ENCODE measurements around the gene C13orf46. TPM values are rescaled to one million over a fixed set of nuclear protein-coding genes. Genes with fewer than 3 reads are reported as not detected.

Gene C13orf46
- total RNA-seq, 1 experiment from 2014 or later = not detected

DNA sequence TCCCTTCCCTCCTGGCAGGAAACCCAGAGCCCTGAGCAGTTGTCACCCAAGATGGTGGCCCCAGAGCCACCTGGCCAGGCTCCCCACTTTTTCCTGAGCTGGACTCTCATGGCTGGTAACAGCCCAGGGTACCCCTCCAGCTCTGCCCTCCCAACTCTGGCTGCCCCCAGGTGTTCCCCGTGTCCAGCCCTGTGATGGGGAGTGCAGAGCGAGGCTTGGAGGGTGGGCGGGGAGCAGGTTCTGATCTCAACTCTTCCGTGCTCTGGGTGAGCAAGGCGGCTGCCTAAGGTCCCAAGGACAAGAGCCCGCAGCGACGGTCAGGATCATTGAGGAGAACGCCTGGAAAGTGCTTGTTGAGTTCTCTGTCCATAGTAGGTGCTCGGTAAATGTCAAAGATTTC is 55.3 kb downstream of the C13orf46 start:
- BruUV-seq (replicated peaks) = no TSS peak
- CTCF ChIA-PET = no interaction called here
- H3K27ac Mint-ChIP-seq (ENCODE audit: unreplicated experiment) = no peak overlapping the region

DNA sequence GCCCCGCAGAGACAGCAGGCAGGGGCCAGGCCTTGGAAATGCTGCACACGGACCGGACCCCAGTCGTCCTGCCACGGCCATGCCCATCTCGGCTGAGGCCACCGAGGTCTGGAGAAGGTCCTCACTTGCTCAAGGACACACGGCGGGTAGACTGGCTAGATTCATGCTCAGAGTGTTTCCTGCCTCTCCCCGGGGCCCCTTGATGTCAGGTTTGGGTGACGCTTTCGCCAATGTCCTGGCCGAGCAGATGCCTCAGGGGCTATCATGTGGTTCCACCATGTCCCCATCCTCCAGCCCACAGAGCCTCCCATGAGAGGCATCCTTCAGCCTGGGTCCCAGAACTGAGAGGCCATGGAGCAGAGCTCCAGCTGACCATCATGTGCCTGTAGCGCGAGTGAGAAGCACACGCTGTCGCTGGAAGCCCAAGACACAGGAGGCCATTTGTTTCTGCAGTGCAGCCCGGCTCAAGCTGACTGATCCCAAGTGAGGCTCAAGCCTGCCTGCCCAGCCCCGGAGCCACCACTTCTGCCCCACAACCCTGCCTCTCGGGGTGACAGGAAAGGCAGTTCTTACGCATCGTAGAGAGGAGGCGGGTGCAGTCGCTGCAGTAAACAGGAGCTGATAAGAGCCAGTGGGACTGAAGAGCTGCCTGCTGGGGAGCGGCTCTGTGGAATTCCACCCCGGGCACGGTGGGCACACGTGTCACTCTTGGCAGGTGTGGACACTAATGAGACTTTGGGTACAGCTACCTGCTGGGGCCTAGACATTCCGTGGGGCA is 56.1 kb downstream of the C13orf46 start:
- Mint-ChIP-seq H3K27me3 (ENCODE audit: insufficient read depth, unreplicated experiment) (peaks cover 11% of the 10 kb centered on the region), H3K27ac (ENCODE audit: unreplicated experiment) (no peak overlapping the region), H3K4me1 (ENCODE audit: low read depth, unreplicated experiment) (no peaks in the 10 kb centered on the region), H3K9me3 (ENCODE audit: unreplicated experiment) (peaks cover 23% of the 10 kb centered on the region), H3K4me3 (ENCODE audit: unreplicated experiment) (no peak overlapping the region), H3K36me3 (ENCODE audit: insufficient read depth, unreplicated experiment) (peaks cover 6% of the 10 kb centered on the region)
- CTCF ChIA-PET = no interaction called here
- Histone ChIP-seq H3K4me1 (no peaks in the 10 kb centered on the region), H3K27me3 (replicated peaks; ENCODE audit: control insufficient read depth, insufficient read depth, low read length) (no peaks in the 10 kb centered on the region; the same call in 1 of the 2 replicates), H3K9me3 (peaks cover 18% of the 10 kb centered on the region; the same call in 1 of the 2 replicates), H3K4me3 (ENCODE audit: low read depth, low read length) (no peak overlapping the region), H3K36me3 (ENCODE audit: control insufficient read depth, insufficient read depth, low read length) (no peaks in the 10 kb centered on the region)
- intact Hi-C loops (cut with micrococcal nuclease; ENCODE audit: unreplicated experiment) = no loop called here
- BruUV-seq (replicated peaks) = no TSS peak
- POLR2A ChIA-PET = no interaction called here
- DNase-seq = no peak
- TF ChIP-seq, protein P1, sequence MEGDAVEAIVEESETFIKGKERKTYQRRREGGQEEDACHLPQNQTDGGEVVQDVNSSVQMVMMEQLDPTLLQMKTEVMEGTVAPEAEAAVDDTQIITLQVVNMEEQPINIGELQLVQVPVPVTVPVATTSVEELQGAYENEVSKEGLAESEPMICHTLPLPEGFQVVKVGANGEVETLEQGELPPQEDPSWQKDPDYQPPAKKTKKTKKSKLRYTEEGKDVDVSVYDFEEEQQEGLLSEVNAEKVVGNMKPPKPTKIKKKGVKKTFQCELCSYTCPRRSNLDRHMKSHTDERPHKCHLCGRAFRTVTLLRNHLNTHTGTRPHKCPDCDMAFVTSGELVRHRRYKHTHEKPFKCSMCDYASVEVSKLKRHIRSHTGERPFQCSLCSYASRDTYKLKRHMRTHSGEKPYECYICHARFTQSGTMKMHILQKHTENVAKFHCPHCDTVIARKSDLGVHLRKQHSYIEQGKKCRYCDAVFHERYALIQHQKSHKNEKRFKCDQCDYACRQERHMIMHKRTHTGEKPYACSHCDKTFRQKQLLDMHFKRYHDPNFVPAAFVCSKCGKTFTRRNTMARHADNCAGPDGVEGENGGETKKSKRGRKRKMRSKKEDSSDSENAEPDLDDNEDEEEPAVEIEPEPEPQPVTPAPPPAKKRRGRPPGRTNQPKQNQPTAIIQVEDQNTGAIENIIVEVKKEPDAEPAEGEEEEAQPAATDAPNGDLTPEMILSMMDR (IDR thresholded peaks at IDR 0.05; ENCODE audit: insufficient read depth in 1 of 2, low read depth in 1 of 2, low read length in 1 of 2, severe bottlenecking in 1 of 2, unreplicated experiment in 1 of 2) = no peak

More for the DNA sequence above, 55.3 kb downstream of the C13orf46 start:
- Histone ChIP-seq H3K4me1 (no peaks in the 10 kb centered on the region), H3K36me3 (ENCODE audit: control insufficient read depth, insufficient read depth, low read length) (no peaks in the 10 kb centered on the region), H3K4me3 (ENCODE audit: low read depth, low read length) (no peak overlapping the region), H3K9me3 (peaks cover 18% of the 10 kb centered on the region; the same call in 1 of the 2 replicates), H3K27me3 (replicated peaks; ENCODE audit: control insufficient read depth, insufficient read depth, low read length) (no peaks in the 10 kb centered on the region; the same call in 1 of the 2 replicates)
- intact Hi-C loops (cut with micrococcal nuclease; ENCODE audit: unreplicated experiment) = no loop called here
- TF ChIP-seq, protein P1 (IDR thresholded peaks at IDR 0.05; ENCODE audit: insufficient read depth in 1 of 2, low read depth in 1 of 2, low read length in 1 of 2, severe bottlenecking in 1 of 2, unreplicated experiment in 1 of 2) = no peak
- H3K4me3 Mint-ChIP-seq (ENCODE audit: unreplicated experiment) = no peak overlapping the region
- peaks cover 10% of the 10 kb centered on the region for H3K27me3 Mint-ChIP-seq (ENCODE audit: insufficient read depth, unreplicated experiment)
- no peaks in the 10 kb centered on the region for H3K4me1 Mint-ChIP-seq (ENCODE audit: low read depth, unreplicated experiment)
- H3K36me3 Mint-ChIP-seq (ENCODE audit: insufficient read depth, unreplicated experiment) = peaks cover 6% of the 10 kb centered on the region
- no peak for DNase-seq
- POLR2A ChIA-PET = no interaction called here
- peaks cover 23% of the 10 kb centered on the region for H3K9me3 Mint-ChIP-seq (ENCODE audit: unreplicated experiment)

DNA sequence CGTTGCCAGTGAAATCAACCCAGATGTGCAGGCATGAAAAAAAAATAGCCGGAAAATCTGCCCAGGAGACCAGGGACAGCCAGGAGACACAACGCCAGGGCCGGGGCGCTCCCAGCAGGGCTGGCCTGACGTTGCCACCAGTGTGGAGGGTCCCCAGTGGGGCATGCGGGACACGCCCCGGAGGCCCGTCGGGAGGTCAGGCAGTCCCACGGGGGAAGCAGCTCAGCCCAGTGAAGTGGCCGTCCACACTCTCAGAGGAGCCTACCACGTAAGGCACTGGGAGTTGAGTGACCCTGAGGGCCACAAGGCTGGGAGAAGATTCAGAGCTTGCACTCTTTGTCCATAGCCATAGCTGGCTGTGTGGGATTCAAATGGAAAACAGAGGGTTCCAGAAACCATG is 56.8 kb downstream of the C13orf46 start:
- H3K9me3 ChIP-seq = peaks cover 18% of the 10 kb centered on the region; the same call in 1 of the 2 replicates
- DNase-seq = no peak
- Mint-ChIP-seq H3K4me1 (ENCODE audit: low read depth, unreplicated experiment) (no peaks in the 10 kb centered on the region), H3K27ac (ENCODE audit: unreplicated experiment) (no peak overlapping the region), H3K9me3 (ENCODE audit: unreplicated experiment) (peaks cover 16% of the 10 kb centered on the region), H3K4me3 (ENCODE audit: unreplicated experiment) (no peak overlapping the region), H3K27me3 (ENCODE audit: insufficient read depth, unreplicated experiment) (peaks cover 17% of the 10 kb centered on the region), H3K36me3 (ENCODE audit: insufficient read depth, unreplicated experiment) (peaks cover 6% of the 10 kb centered on the region)
- no TSS peak for BruUV-seq (replicated peaks)
- no peaks in the 10 kb centered on the region; the same call in 1 of the 2 replicates for H3K27me3 ChIP-seq (replicated peaks; ENCODE audit: control insufficient read depth, insufficient read depth, low read length)
- CTCF ChIA-PET = no interaction called here
- POLR2A ChIA-PET = no interaction called here
- intact Hi-C loops (cut with micrococcal nuclease; ENCODE audit: unreplicated experiment) = no loop called here
- TF ChIP-seq, protein P1 (IDR thresholded peaks at IDR 0.05; ENCODE audit: insufficient read depth in 1 of 2, low read depth in 1 of 2, low read length in 1 of 2, severe bottlenecking in 1 of 2, unreplicated experiment in 1 of 2) = no peak
- H3K4me1 ChIP-seq = no peaks in the 10 kb centered on the region
- no peaks in the 10 kb centered on the region for H3K36me3 ChIP-seq (ENCODE audit: control insufficient read depth, insufficient read depth, low read length)
- H3K4me3 ChIP-seq (ENCODE audit: low read depth, low read length) = no peak overlapping the region
